Subcutaneous adipose tissue (tissue), 4 donors: ENCODE data around the gene KRTDAP. TPM values are rescaled to one million over a fixed set of nuclear protein-coding genes. Genes with fewer than 3 reads are reported as not detected.

ENCODE experiments used
- total RNA-seq, 4 donors: library from RNA; depleted of rRNA; stranded (reverse); fragments of >200 nt; gene quantifications; one replicate each; pipeline ENCODE4 v1.1.0, GENCODE V29; 2016
- TF ChIP-seq, protein P1 (sequence below): fragments of 450-650 bp; IDR thresholded peaks from one replicate; pipeline ENCODE4 v1.5.1; 2016; ENCODE audit warnings: low read depth, mild to moderate bottlenecking, control low read depth, antibody characterized with exemption, moderate library complexity

The KRTDAP gene
- total RNA-seq, 4 donors from 2014 or later: not detected

DNA sequence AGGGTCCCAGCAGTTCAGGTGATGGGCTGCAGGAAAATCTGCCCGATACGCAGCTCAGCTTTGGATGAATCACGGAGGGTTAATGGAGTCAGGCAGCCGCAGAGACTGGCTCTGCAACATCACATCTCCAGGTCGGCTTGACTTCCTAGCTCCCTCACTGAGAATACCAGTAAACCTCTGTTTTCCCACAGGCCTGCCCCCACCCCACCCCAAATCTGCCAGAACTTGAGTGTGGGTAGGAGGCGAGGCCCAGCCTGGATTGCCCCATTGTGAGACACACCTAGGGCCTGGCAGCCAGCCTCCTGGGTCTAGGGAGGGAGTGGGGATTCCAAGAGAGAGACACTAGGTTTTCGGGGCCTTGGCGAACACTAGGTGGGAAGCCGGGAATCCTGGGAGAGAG, 3.7 kb upstream of the KRTDAP start:
- TF ChIP-seq, protein P1, sequence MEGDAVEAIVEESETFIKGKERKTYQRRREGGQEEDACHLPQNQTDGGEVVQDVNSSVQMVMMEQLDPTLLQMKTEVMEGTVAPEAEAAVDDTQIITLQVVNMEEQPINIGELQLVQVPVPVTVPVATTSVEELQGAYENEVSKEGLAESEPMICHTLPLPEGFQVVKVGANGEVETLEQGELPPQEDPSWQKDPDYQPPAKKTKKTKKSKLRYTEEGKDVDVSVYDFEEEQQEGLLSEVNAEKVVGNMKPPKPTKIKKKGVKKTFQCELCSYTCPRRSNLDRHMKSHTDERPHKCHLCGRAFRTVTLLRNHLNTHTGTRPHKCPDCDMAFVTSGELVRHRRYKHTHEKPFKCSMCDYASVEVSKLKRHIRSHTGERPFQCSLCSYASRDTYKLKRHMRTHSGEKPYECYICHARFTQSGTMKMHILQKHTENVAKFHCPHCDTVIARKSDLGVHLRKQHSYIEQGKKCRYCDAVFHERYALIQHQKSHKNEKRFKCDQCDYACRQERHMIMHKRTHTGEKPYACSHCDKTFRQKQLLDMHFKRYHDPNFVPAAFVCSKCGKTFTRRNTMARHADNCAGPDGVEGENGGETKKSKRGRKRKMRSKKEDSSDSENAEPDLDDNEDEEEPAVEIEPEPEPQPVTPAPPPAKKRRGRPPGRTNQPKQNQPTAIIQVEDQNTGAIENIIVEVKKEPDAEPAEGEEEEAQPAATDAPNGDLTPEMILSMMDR: no peak

DNA sequence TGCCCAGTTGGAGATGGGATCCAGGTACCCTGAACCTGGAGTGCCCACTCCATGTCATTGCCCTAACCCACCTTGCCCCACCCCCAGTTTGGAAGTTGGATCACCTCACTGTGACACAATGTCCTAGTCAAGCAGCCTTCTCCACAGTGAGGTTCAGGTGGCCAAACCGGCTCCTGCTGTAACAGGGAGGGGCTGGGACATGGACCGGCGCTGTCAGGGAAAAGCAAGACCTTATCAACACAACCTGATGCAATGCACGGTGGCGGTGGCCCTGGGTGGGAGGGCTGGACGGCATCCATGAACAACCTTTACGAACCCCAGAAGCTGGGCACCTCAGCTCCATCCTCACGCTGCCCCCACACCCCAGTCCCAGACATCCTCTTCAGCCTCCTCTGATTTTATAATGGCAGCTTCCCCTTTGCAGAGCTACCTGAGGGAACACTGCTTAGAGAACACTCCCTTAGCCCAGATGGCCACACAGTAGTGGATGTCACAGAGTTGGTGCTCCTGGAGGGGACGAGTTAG, 1.6 kb upstream of the KRTDAP start:
- TF ChIP-seq, protein P1: no peak

DNA sequence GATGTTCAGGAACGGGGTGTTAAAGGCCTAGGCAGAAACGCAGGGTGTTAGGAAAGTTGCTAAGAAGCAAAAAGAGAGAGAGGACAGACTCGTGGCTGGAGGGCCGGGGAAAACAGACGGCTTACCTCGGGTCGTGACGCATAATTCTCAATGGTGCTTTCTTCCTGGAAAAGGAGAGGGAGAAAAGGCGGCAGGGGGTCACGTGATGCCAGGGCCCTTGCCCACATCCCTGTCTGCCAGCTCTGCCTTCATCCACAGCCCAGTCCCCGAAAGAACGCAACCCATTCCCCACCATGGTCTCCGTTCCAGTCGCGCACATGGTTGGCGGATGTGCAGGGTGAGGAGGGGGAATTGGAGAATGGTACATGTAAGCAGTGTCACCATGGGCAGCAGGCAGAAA, 1.6 kb downstream of the KRTDAP start:
- TF ChIP-seq, protein P1: no peak

DNA sequence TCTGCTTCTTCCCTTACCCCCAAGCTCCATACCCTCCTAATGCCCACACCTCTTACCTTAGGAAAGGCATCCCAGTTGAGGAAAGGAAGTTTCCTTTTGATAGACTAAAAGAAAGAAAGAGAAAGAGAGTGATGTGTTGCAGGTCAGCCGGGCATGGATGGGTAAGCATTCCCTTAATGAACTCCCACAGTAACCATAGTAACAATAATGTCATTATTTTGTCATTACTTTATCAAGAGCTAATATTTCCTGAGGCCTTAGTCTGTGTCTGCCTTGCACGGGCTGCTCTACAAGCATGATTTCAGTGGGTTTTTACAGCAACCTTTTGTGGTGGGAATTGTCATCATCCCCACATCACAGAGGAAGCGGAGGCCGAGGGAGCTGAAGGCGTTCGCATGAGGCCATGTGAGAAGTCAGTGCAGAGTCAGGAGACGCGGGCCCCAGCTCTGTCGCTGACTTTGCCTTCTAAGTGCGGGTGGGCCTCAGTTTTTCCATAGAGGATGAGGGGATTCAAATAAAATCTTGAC, 2.5 kb downstream of the KRTDAP start:
- TF ChIP-seq, protein P1: no peak

DNA sequence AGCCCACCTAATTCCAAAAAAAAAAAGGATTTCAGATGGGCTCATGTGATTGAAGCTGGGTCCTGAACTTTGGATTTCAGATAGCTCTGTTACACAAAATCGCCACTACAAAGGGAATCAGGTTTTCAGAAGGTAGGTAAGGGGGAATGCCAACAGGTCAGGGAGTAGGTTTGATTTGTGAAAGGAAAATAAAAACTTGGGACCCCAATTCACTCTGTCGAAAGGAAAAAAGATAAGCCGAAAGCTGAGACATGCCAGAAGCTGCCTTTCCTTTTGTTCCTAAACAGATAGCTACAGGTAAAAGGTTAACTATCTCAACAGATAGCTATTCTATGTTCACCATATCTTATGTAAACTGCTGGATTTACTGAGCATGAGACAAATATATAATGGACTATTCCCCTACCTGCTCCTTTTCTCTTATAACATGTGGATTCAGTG, 4.0 kb downstream of the KRTDAP start:
- TF ChIP-seq, protein P1: no peak

DNA sequence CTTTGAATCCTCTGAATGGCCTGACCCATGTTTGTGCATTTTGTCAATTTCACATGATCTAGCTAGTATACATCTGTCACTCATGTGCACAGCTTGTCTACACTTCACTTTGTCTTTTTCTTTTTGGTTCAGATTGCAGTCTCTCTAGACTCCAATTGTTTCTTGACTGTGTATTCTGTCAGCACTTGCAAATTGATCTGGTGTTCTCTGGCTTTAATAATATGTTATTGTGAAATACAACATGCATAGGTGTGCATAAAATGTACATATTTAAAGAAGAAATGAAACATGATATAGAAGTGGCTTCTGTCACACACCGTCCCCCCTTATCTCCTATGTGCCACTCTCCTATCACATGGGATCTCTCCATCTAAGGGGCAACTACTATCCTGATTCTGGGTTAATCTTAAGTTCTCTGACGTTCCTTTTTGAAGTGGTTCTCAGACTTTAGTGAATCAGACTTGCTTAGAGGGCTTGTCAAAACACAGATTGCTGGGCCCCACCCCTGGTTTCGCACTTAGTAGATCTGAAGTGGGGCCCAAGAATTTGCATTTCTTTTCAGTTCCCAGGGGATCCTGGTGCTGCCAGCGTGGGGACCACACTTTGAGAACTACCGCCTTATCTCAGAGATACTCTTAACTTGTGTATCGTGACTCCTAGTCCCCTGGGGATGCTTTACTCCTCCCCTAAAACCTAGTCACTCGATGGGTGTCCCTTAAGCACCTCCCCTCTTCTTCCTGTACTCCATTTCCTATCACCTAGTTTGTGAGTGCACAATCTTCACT, 5.8 kb downstream of the KRTDAP start:
- TF ChIP-seq, protein P1: no peak

DNA sequence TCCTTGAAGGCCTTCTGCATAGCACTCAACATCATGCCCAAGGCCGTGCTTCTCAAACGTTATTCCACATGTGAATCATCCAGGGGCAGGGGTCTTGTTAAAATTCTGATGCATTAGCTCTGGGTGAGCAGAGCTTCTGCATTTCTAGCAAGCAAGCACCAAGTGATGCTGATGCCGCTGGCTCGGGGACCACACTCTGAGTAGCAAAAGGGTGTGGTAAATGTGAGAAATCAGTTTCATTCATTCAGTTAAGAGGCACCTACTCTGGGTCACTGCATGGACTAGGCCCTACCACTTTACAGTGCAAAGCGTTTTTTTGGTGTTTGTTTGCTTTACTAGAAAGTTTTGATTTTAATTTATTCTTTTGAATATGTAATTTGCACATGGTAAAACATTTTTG, 7.2 kb downstream of the KRTDAP start:
- TF ChIP-seq, protein P1: no peak
